Dermis blood vessel endothelial cell (primary cell): ENCODE results near the gene FSIP2. TPM values are rescaled to one million over a fixed set of nuclear protein-coding genes. Genes with fewer than 3 reads are reported as not detected.
"Not testable (repeated sequence)": the region's sequence is repeated elsewhere in the genome, so short reads cannot be mapped to it uniquely, and the experiment has no call there.

Source experiments
- DNase-seq: peaks from one replicate; pipeline ENCODE4 v3.0.0; 2010
- total RNA-seq: library from RNA; depleted of rRNA; stranded (reverse); fragments of >200 nt; gene quantifications from 2 replicates; pipeline ENCODE4 v1.2.3, GENCODE V29; 2014

Gene FSIP2
- total RNA-seq, 1 donor from 2014 or later, result 0.17 TPM

DNA sequence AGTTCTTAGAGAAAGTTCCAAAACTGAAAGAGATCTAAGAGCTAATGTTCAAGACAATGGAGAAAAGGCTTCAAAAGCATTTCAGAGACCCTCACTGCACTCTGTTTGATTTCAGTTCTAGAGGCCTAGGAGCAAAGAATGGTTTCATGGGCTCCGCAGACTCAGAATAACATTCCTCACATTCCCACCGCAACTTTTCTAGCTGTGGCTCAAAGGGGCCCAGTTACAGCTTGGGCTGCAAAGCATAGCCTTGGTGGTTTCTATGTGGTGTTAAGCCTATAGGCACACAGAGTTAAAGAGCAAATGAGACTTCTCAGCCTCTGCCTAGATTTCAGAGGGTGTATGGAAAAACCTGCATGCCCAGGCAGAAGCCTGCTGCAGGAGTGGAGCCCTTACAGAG lies 73.0 kb downstream of the FSIP2 start:
- DNase-seq, result no peak

DNA sequence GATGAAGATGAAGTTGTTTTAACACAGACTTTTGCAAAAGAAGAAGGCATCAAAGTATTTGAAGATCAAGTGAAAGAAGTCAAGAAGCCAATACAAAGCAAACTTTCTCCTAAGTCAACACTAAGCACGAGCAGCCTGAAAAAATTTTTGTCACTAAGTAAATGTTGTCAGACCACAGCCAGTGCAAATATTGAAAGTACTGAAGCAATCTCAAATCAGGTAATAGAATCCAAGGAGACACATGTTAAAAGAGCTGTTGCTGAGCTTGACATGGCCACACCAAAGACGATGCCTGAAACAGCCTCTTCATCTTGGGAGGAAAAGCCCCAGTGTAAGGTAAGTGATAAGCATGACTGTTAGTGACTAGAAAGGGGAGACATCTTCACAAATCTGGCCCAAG lies 75.1 kb downstream of the FSIP2 start:
- DNase-seq, result no peak

DNA sequence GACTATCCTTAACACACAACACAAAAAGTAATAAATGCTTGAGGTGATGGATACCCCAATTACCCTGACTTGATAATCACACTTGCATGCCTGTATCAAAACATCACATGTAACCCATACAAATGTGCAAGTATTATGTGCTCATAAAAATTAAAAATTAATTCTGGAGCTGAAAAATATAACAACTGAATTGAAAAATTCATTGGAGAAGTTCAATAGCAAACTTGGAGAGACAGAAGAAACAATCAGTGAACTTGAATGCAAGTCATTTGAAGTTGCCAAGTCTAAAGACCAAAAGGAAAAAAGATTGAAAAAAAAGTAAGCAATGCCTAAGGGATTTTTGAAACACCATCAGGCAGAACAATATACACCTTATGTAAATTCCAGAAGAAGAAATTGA lies 79.4 kb downstream of the FSIP2 start:
- no peak for DNase-seq

DNA sequence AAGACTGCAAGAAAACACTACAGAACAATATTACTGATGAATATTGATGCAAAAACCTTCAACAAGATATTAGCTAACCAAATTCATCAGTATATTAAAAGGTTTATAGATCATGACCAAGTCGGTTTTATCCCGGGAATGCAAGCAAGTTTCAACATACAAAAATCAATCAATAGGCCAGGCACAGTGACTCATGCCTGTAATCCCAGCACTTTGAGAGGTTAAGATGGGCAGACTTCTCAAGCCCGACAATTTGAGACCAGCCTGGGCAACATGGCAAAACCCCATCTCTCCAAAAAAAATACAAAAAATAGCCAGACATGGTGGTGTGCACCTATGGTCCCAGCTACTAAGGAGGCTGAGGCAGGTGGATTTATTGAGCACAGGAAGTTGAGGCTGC lies 82.9 kb downstream of the FSIP2 start:
- no peak for DNase-seq

DNA sequence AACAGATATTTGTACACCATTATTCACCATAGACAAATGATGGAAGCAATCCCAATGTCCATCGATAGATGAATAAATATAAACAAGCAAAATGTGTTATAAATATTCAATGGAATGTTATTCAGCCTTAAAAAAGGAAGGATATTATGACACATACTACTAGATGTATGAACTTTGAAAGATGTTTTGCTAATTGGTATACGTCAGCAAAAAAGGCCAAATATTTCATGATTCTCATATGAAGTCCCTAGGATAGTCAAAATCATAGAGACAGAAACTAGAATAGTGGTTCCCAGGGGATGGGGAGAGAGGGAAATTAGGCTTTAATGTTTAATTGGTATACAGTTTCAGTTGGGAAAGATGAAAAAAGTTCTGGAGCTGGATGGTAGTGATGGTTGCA lies 85.2 kb downstream of the FSIP2 start:
- no peak for DNase-seq

DNA sequence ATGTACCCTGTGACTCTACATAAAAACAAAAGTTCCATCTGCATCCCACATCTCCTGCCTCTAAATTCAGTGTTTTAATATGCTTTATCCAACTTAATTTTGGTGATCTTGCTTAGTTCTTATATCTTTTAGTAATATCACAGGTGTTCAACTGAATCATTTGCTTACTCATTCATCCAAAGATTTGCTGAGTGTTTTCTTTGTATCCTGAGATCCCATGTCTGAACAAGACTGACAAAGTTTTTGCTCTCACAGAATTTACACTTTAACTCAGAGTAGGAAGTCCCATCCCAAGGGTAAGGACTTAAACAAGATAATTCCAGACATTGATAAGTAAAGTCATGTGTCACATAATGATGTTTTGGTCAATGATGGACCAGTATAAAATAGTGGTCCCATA lies 87.0 kb downstream of the FSIP2 start:
- DNase-seq, result no peak

DNA sequence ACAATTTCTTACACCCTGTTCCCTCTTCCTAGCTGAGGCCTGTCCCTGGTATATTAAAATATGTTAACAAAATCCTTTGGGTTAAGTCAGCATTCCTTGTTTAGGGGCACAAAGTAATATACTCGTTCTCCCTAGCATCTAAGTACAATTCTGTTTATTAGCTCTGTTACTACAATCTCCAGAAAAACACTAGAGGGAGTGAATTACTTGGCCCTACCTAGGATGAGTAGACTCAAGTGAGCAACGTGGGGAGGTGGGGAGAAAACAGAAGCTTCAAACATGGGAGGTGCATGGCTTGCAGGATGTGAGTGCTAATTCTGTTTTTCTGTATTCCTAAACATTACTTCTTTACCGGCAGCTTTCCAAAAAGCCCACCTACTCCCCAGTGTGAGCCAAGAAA lies 89.7 kb downstream of the FSIP2 start:
- no peak for DNase-seq

DNA sequence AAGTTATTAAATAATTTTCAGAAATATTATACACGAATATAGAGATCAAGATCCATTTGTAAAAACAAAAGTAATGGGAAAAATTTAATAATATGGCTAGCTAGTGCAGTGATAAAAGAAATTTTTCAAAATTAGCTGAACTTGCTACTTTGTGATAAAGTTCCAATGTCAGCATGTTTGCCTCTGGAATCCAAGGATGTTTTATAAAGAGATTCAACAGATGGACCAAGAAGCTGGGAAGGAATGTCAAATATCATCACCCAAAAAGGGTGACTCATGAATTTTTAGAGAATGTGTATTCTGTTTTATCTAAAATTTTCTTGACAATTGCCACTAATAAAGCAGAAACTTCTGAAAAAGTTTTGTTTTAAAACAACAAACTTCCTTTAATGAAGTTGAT lies 95.3 kb downstream of the FSIP2 start:
- DNase-seq, result no peak

DNA sequence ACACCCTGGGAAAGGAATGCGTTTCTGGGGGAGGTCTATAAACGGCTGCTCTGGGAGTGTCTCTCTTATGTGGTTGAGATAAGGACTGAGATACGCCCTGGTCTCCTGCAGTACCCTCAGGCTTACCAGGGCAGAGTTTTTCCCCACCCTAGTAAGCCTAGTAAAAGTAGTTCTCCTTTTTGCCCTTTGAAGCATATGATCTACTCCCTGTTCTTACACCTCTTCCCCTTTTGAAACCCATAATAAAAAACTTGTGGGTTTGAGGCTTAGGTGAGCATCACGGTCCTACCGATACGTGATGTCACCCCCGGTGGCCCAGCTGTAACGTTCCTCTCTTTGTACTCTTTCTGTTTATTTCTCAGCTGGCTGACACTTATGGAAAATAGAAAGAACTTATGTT lies 97.4 kb downstream of the FSIP2 start:
- no peak for DNase-seq

DNA sequence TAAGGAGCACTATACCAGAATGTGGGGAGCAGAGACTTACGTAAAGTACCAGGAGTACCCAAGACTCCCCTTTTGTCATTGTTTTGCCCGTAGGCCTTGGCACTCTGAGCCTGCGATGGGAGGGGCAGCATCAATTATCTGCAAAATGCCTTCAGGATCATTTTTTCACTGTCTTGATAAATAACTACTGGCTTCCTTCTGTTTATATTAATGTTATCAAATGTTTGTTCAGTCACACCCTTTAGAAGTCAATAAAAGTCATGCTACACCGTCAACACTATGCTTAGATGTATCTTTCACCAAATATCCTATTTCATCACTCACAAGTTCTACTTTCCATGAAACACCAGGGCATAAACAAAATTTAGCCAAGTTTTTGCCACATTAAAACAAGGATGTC lies 116.3 kb downstream of the FSIP2 start:
- DNase-seq, result no peak

DNA sequence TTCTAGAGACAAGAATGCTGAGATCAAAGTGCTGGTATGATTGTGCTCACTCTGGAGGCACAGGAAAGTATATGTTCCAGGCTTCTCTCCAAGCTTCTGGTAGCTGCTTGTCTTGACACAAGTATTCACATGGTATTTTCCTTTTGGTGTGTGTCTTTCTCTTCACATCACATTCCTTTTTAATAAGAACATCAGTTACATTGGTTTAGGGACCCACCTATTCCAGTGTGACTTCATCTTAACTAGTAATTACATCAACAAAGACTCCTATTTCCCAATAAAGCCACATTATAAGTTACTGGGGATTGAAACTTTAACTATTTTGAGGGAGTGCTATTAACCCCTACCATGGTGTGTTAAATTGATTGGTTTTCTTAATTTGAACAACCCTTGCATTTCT lies 119.1 kb downstream of the FSIP2 start:
- DNase-seq, result no peak

DNA sequence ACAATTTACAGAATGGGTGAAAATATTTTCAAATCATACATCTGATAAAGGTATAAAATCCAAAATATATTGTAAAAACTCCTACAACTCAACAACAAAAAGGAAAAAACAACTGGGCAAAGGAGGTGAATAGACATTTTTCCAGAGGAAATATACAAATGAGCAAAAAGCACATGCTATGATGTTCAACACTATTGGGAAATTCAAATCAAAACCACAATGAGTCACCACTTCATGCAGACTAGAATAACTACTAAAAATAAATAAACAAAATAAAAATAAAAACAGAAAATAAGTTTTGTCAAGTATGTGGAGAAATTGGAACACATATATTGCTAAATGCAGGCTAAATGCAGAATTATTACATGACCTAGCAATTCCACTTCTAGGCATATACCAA lies 120.9 kb downstream of the FSIP2 start:
- no peak for DNase-seq

DNA sequence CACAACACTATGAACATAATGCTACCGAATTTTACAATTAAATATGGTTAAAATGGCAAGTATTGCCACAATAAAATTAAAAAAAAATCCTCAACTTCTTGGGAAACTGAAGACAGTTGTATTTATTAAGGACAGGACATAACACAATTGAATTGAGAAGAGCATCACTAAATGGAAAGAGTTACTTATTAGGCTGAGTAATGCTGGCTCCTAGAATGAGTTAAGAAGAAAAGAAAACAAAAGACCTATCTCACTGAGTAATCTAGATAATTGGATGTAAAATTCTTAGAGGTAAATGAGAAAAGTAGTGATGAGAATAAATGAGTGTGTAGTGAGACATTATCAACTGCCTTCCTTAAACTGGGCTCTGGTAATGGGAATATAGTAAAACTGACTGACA lies 121.7 kb downstream of the FSIP2 start:
- DNase-seq, result no peak

DNA sequence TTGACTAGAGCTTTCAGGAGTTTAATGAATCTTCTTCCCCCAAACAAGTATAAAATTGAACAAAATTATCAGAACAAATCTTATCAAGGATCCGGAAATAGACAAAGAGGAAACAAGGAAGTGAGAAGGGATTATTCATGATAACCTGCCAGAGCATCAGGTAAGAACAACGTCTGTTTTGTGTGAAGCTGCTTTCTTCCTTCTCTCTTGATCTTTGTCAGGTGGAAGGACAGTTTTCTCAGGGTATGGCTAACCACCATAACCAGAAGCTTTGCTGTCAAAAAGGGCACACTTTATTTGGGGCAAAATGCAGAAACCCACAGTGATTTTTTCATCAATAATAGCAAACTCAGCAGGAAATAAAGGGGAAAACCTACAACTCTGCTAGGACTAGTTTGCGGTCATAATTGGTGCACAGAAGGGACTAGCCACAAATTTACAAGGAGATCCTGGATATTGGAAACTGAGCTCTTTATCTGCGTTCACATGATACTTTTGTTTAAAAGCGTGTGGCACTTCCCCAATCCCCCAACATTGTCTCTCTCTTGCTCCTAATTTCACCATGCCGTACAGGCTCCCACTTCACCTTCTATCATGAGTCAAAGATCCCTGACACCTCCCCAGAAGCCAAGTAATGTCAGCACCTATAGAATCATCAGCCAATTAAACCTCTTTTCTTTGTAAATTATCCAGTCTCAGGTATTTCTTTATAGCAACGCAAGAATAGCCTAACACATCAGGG lies 124.2 kb downstream of the FSIP2 start:
- DNase-seq, result no peak

DNA sequence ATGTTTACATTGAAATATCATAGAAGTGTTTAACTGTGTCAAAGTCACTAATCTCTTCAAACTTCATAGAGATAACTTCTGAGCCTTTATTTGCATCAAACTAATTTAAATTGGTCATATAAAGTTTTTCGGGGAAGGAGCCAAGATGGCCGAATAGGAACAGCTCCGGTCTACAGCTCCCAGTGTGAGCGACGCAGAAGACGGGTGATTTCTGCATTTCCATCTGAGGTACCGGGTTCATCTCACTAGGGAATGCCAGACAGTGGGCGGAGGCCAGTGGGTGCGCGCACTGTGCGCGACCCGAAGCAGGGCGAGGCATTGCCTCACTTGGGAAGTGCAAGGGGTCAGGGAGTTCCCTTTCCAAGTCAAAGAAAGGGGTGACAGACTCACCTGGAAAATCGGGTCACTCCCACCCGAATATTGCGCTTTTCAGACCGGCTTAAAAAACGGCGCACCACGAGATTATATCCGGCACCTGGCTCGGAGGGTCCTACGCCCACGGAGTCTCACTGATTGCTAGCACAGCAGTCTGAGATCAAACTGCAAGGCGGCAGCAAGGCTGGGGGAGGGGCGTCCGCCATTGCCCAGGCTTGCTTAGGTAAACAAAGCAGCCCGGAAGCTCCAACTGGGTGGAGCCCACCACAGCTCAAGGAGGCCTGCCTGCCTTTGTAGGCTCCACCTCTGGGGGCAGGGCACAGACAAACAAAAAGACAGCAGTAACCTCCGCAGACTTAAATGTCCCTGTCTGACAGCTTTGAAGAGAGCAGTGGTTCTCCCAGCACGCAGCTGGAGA lies 126.1 kb downstream of the FSIP2 start:
- DNase-seq, result not testable (repeated sequence)

DNA sequence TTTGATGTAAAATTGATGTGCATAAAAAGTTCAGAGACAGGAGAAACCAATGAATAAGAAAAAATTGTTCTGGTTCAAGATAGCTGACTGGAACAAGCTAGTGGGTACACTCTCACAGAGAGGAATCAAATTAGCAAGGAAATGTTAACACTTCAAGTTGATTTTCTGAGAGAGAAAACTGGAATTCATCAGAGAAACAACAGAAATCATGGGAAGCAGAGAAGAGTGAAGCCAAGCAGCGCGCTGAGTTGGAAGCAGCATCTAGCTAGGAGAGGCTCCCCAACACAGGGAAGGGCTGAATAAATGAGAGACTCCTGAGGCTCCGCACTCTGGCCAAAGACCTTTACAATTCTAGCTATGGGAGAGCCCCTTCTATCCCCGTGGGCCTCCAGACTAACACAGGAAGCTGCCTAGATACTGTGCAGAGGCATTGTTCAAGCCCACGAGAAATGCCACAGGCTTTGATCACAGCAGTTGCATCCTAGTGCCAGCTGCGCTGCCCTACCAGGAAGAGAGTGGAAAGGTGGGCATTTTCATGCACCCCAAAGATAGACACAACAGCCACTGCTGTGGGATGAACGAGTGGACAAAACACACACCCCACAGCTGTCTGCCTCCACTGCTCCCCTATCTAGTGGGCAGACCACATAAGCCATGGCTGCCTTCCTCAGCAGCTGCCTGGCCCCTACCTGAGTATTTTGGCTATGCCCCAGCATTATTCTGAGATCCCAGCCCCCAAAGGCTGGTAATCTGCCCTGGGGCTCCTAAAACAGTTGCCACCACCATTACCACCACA lies 136.7 kb downstream of the FSIP2 start:
- no peak for DNase-seq

DNA sequence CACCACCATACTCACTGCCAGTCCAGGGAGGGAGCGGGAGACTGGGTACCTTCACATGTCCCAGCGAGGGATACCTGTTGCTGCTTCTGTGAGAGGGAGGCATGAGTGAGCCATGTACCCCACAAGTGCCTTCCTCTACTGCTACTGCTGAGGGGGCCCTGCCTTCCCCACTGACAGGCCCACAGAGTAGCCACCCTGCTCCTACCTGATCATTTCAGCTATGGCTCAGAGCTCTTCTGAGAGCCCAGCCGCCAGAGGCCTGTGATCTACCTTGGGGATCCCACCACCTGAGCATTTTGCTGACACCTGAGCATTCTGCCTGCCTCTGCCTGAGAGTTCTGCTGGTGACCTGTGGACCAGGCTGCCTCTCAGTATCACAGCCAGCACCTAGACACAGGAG lies 137.6 kb downstream of the FSIP2 start:
- no peak for DNase-seq

DNA sequence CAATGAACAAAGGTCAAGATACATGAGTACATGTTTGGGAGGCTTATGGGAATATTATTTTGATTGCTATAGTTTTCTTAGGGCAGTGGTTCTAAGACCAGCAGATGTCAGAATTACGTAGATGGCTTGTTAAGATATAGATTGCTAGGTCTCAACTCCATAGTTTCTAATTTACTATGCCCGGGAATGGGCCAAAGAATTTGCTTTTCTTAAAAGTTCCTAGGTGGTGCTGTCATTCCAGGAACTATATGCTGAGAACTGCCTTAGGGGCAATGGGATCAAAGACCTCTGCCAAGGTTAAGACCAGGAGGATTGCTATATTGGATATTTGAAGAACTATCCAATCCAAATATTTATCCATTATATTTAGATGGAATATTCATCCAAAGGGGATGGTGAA lies 141.8 kb downstream of the FSIP2 start:
- DNase-seq, result no peak
